ENCODE measurements around the gene HM13.
"Not testable (repeated sequence)": the region's sequence is repeated elsewhere in the genome, so short reads cannot be mapped to it uniquely, and the experiment has no call there.

Gene HM13, protein sequence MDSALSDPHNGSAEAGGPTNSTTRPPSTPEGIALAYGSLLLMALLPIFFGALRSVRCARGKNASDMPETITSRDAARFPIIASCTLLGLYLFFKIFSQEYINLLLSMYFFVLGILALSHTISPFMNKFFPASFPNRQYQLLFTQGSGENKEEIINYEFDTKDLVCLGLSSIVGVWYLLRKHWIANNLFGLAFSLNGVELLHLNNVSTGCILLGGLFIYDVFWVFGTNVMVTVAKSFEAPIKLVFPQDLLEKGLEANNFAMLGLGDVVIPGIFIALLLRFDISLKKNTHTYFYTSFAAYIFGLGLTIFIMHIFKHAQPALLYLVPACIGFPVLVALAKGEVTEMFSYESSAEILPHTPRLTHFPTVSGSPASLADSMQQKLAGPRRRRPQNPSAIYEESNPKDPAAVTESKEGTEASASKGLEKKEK

DNA sequence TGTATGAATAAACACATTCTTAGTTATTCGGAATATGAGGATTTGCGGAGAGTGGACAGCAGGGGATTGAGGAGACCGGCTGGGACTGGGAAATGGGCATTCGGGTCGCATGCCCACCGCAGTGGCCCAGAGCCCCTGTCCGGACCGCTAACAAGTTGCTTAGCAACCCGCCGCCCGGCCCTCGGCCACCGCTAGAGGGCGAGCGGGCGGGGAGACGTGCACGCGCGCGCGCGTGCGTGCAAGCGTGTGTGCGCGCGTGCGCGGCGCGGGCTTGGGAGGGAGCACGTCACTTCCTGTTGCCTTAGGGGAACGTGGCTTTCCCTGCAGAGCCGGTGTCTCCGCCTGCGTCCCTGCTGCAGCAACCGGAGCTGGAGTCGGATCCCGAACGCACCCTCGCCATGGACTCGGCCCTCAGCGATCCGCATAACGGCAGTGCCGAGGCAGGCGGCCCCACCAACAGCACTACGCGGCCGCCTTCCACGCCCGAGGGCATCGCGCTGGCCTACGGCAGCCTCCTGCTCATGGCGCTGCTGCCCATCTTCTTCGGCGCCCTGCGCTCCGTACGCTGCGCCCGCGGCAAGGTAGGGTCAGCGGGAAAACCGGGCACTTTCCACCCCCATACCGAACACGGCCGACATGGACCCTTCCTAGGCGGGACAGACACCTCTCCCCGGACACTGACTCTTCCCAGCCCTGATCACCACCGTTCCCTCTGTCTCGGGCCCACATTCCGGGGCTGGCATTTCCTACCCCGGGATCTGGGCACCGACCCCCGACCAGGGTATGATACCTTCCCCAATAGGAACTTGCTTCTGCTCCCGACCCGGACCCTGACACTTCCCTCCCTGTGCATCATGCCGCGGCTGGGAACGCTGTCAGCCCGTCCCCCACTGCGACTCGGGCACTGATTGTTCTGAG is at the start of gene HM13:
TSS of gene HM13 (plus strand) at position 289 of the 918 bp plus-strand sequence. CDS start at position 399, 110 bp downstream.
- peak; percentile 96 for DNase-seq

DNA sequence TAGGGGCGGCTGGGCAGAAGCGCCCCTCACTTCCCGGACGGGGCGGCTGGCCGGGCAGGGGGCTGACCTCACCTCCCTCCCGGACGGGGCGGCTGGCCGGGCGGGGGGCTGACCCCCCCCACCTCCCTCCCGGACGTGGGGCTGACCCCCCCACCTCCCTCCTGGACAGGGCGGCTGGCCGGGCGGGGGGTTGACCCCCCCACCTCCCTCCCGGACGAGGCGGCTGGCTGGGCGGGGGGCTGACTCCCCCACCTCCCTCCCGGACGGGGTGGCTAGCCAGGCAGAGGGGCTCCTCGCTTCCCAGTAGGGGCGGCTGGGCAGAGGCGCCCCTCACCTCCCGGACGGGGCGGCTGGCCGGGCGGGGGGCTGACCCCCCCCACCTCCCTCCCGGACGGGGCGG is 43.3 kb upstream of the HM13 start:
- not testable (repeated sequence) for DNase-seq

DNA sequence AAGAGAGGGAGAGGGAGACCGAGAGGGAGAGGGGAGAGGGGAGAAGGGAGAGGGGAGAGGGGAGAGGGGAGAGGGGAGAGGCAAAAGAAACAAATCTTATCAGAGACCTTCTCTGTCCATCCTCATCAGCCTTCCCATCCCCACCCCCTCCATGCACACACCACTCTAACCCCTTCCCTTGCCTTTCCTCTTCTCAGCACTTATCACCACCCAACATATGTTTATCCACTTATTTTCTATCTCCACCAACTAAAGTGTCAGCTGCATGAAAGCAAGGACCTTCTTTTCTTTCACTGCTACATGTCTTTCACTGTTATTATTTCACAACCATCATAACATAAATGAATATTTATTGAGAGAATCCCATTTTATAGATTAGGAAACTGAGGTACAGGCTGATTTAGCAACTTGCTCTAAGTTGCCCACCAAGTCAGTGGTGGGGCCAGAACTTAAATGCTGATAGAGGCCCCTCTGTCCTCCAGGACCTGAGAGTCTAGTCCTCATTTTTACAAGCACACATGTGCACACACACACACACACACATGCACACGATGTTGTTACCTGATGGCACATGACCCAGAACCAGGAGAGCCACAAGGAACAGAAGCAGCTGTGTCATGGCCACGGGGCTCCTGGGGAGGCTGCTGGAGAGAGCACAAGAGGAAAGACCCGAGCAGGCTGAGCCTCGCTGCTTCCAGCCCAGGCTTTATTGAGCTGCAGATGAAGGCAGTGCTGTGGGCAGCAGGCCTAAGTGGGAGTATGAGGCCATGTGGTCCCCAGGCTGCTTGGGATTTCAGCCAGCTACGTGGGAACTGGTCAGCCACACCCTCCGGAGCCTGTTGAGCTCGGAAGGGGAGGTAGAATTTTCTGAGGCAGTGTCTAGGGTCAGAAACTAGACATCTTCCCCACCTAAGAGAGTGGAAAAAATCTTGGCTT is 41.6 kb upstream of the HM13 start:
- DNase-seq, result no peak

DNA sequence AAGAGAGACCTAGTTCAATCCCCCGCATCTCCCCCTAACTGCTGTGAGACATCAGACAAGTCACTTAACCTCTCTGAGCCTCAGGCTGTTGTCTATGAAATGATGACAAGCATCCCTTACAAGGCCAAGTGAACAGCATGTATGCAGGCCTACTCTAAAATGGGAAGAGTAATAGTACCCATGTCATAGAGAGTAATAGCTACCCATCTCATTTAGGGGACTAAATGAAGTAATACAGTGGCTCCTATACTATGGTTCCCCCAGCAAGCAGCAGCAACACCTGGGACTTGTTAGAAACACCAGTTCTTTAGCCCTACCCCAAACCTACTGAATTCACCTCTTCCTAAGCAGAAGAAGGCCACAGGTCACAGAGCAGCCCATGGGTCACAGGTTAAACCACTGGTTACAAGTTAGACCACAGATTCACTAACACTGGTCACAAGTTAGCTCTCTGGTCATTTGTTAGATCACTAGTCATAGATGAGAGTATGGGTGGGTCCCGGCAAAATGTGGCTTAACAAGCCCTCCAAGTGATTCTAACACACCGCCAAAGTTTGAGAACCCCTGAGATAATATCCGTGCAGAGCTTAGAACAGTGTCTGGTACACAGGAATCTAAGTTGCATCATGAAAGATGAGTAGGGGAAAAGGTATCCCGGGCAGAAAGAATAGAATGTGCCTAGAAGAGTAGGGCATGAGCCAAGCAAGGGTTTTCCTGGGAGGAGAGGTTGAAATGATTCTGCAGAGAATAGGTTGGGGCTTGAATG is 40.7 kb upstream of the HM13 start:
- DNase-seq, result no peak

DNA sequence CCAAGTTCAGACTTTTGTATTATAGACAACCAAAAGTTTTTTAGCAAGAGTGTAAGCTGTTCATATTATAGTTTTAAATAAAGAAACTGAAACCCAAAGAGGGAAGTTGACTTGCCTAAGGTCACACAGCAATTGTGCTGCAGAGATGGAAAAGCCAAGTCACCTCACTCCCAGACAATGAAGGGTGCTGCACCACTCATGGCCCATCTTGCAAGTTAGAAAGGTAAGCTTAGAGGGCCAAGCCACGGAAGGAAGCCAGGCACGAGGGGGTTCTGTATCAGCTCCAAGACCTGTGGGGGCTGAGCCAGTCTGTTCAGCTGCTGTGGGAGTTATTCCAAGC is 40.2 kb upstream of the HM13 start:
- DNase-seq, result no peak

DNA sequence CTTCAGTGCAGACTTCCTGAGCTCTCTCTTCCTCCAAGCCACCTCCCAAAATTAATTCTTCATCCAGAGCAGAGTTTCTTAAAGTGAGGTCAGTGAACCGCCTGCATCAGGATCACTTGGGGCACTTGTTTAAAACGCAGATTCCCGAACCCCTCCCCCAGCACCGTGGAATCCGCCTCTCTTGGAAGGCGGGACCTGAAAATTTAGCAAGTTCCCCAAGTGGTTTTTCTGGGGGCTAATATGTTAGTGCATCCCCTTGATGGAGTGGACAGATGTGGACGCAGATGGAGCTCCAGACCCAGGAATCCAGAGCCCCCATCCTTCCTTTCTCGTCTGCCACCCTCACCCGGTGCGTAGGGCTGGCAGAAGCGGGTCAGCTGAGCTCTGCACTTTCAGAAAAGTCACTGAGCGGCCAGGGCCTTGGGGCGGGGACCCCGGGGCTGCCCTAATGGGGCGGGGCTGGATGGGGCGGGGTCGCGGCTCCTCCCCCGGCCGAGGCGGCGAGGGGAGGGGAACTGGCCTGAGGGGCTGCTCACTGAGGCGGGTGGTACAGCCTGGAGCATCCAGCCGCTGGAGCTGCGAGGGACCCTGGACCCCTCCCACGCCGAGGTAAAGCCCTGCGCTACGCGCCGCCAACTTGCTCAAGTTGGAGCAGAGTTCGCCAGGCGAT is 39.3 kb upstream of the HM13 start, which contains the start of the genes DEFB124 and REM1:
TSS of gene DEFB124 (minus strand) at position 370 of the 670 bp plus-strand sequence. CDS start 2,114 bp downstream, outside the sequence.
TSS of gene REM1 (plus strand) at position 531 of the 670 bp plus-strand sequence. CDS start 1,158 bp downstream, outside the sequence.
- no peak for DNase-seq

DNA sequence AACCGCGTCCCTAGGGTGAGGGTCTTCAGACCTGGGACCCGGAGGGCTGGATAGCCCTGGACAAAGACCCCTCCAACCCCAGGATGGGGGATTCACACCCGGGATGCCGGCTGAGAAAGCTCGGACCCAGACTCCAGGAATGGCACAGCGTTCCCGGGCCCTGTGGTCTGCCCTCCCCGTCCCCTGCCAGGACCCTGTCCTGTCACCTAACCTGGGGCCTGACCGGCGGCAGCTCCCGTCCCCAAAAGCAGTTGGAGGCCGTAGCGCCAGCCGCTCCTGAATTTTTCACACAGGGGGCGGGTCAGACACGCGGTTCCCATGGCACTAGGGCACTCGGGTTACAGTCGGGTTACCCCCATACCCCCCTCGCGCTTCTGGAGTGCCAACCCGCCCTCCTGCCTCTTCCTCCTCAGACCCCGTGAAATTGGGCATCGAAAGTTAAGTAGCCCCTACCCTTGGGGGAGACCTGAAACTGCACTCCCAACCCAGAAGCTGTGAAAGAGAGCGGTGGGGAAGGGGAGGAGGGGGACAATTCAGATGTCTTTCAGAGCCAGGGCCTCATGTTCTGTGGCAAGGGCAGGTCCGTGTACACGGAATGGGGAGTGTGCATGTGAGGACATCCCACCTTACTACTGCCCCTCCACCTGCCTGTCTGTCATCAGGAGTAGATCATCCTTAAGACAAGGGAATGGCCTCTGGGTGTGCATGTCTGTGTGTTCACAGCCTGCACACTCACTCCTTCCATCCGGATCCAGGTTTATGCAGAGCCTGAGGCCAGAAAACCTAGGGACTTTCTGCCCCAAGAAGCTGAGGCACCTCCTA is 38.6 kb upstream of the HM13 start:
- no peak for DNase-seq

DNA sequence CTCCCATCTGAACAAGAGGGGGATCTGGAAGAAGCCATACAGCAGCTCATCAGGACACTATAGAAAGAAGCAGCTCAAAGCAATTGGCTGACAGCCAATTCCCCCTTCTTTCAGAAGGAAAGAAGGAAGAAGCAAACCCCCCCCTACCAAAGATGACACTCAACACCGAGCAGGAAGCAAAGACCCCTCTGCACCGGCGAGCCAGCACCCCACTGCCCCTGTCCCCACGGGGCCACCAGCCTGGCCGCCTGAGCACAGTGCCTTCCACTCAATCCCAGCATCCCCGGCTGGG is 38.0 kb upstream of the HM13 start:
- no peak for DNase-seq

DNA sequence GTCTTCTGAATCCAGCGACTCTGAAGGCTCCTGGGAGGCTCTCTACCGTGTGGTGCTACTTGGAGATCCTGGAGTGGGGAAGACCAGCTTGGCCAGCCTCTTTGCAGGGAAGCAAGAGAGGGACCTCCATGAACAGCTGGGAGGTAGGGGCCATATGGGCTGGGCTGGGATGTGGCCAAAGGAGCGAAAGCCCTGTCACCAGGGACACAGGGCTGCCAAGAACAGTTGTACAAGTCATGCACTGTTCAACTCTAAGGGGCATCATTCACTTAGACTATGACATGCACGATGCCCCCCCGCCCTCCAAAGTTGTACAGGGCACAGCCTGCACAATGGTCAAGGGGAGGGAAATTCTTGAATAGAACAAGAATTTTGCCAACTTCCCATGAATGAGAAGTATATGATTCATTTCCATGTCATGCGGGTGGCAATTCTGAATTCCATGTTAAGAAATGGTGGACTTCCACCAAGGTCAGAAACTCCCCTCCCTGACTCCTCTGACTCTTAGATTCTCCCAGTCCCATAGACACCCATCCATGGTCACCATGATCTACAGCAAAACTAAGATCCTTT is 37.5 kb upstream of the HM13 start:
- DNase-seq, result no peak

DNA sequence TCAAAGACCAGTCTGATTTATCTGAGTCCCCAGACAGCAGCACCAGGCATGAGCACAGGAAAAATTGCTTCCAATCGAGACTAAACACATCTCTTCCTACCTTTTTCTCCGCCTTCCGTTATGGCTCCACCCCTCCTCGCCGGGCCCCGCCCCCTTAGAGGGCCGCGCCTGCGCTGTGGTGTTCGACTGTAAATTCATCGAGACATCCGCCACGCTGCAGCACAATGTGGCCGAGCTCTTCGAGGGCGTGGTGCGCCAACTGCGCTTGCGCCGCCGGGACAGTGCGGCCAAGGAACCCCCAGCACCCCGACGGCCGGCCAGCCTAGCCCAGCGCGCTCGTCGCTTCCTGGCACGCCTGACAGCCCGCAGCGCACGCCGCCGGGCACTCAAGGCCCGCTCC is 30.2 kb upstream of the HM13 start:
- DNase-seq, result no peak

DNA sequence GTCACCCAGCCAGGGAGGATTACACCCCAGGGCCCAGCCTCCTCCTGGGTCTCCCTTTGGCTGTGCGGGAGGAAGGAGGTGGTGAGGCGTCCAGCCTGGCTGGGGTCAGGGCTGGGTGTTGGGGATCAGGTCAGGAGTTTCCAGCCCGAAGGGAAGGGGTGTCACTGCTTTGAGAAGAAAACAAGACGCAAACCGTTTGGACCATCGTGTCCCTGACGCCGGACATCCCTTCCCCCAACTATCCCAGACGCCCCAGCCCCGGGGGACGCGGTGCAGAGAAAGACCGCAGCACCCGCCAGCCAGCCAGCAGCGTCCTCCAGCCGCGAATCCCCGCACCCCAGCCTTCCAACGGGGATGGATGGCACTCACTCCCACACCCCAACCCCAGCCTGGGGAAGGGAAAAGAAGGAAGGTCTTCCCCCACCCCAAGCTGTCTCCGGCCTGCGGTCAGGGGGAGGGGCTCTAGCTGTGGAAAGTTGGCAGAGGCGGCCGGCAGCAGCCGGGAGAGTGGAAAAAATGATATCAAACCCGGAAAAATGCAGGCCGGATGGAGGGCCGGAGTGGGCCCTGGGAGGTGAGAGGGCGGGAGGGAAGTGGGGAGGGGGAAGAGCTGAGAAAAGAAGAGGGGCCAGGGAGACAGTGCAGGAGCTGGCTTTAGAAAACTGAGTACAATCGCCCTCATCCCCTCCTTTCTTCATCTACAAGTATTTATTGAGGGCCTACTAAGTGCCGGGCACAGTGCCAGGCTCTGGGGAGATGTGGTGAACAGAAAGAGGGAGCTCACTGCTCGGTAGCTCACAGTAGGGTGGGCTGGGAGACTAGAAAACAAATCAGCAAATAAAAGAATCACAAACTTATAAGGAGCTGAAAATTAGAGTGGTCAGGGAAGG is 28.5 kb upstream of the HM13 start:
- no peak for DNase-seq

DNA sequence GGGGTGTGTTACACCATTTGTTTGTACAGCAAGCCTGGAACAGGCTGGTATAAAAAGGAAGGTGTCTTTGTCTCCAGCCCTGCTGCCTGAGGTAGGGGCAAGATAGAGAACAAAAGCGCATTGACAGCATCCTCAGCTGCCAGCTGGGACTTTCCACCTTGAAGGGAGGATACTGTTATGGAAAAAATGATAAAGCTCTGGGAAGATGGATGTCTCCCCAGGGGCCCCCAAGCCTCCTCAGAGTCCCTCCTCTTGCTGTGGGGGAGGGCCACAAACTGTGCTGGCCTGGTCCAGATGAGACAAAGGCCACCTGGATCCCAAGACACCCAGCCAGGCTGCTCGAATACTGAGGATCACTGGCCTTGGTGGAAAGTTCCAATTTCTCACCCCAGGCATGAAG is 26.1 kb upstream of the HM13 start:
- DNase-seq, result no peak

DNA sequence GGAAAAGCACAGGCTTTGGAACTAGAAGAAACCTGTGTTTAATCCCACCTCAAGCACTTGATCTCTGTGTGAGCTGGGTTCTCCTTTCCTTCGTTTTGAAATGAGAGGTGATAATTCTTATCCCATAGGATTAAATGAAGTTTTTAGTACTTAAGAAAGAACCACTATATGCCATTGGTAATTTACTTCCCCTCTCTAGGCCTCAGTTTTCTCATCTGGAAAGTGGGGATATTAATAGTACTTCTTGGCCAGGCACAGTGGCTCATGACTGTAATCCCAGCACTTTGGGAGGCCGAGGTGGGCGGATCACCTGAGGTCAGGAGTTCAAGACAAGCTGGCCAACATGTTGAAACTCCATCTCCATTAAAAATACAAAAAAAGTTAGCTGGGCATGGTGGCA is 25.1 kb upstream of the HM13 start:
- no peak for DNase-seq

DNA sequence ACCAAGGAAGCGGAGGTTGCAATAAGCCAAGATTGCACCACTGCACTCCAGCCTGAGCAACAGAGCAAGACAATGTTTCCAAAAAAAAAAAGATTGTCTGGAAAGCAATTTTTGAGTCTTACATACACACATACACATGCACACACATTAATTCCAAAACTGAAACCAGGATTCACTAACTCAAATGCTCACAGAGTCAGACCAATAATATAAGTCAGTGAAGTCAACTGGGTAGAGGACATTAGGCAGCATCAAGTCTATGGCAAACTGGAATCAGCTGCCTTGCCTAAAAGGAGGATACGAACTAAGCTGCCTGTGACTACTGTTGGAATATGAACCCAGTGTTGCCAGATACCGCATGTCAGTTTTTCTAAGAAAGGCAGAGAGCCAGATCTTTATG is 23.5 kb upstream of the HM13 start:
- DNase-seq, result no peak

DNA sequence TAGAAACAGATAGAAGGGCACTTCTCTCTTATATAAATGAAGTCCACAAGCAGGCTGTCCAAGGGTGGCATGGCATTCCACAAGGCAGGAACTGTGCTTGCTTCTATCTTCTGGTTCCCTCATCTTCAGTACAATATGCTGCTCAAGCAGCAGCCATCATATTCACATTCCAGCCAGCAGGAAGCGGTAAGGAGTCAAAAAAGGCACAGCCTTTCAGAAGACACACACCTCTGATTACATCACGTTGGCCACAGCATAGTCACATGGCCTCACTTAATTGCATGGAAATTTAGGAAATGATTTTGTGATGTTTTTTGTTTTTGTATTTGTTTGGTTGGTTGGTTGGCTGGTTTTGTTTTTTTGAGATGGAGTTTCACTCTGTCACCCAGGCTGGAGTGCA is 20.1 kb upstream of the HM13 start:
- DNase-seq, result peak; percentile 68

DNA sequence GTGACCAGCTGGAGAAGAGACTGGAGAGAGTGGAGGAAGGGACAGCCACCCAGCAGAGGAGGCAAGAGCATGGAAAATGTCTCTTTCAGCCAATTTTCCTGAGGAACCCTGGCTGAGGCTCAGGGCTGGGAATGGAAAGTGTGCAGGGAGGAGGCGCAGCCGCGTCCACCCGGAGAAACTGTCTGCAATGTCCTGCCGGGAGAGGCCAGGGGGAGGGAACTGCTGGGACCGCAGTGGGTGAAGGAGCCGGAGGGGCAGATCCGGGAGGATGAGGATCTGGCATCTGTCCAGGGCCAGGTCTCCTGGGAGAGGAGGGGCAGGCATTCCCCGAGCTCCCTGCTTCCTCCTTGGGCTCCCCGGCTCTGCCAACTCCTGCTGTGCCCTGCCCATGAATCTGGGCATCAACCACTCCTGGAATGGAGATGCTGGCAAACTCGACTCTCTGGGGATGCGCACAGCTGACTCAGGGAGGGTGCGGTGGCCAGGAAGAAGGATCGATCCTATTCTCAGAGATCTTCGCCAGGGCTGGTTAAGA is 17.4 kb upstream of the HM13 start:
- DNase-seq, result no peak

DNA sequence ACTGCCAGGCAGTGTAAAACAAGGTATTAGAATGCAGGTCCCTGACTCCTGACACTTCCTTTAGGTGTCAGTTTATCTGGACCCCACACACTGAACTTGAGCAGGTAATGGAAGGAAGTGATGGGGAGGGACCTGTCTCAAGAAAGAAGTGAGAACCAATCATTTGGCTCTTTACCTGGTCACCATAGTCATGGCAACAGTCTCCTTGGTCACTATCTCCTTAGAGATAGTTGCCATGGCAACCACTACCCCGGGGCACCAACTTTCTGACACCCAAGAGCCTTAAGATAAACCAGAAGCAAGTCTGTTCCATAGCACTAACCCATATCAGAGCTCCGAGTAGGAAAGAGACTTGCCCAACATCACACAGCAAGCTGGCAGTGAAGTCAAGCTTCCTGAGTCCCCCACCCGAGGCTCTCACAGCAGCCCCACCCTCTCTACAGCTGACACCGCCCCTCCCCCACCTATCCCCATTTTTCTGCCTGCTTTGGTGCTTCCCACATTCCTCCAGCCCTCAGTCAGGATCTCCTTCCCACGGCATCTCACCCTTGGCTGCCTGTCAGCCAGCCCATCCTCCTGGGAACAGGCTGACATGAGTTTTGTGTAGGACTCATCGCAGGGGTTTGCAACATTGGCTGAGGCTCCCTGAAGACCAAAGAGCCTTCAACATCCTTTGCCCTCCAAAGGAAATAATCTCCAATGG is 16.3 kb upstream of the HM13 start:
- peak; percentile 59 for DNase-seq

DNA sequence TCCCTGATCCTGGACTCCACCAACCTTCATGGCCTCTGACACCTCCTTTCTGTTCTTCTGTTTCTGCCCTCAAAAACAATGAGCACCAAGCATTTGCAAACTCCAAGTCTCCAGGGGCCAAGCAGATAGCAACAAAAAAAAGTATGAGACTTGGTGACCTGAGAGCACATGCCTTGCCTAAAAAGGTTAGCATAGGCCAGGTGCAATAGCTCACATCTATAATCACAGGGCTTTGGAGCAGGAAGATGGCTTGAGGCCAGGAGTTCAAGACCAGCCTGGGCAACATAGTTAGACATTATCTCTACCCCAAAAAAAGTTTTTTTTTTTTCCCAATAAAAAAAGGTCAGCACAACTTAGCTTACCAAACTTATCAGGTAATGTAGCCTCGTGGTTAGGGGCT is 13.7 kb upstream of the HM13 start:
- DNase-seq, result no peak
